ENCODE measurements around the gene SUCO. TPM values are rescaled to one million over a fixed set of nuclear protein-coding genes. Genes with fewer than 3 reads are reported as not detected.

SUCO gene
- total RNA-seq, 4 donors from 2014 or later, result 39.6 to 61.8 (median 44.5) TPM

GRCh38 chr1:172574080-172574479 lies 41.1 kb downstream of the SUCO start:
- ATAC-seq (ENCODE audit: low FRiP score) (no peak), DNase-seq (ENCODE audit: low spot score) (no peak)
- no peak for TF ChIP-seq CTCF (IDR thresholded peaks at IDR 0.05)

GRCh38 chr1:172578586-172578985 lies 45.6 kb downstream of the SUCO start:
- no peak for TF ChIP-seq CTCF (IDR thresholded peaks at IDR 0.05)
- DNase-seq (ENCODE audit: low spot score) (no peak), ATAC-seq (ENCODE audit: low FRiP score) (no peak)

- DNase-seq (ENCODE audit: low spot score) (no peak), ATAC-seq (ENCODE audit: low FRiP score) (no peak)
- TF ChIP-seq CTCF (IDR thresholded peaks at IDR 0.05), result no peak
These were observed 48.3 kb downstream of the SUCO start for GRCh38 chr1:172581273-172581672.

- ATAC-seq (ENCODE audit: low FRiP score) (no peak), DNase-seq (ENCODE audit: low spot score) (no peak)
- TF ChIP-seq CTCF (IDR thresholded peaks at IDR 0.05), result no peak
These were observed 48.8 kb downstream of the SUCO start for GRCh38 chr1:172581779-172582178.

GRCh38 chr1:172582889-172583288 lies 49.9 kb downstream of the SUCO start:
- no peak for ATAC-seq (ENCODE audit: low FRiP score)

GRCh38 chr1:172585348-172585747 lies 52.4 kb downstream of the SUCO start:
- no peak for TF ChIP-seq CTCF (IDR thresholded peaks at IDR 0.05)
- ATAC-seq (ENCODE audit: low FRiP score) (peak; percentile 72), DNase-seq (ENCODE audit: low spot score) (no peak)

More at GRCh38 chr1:172582889-172583288, 49.9 kb downstream of the SUCO start:
- no peak for TF ChIP-seq CTCF (IDR thresholded peaks at IDR 0.05)
- DNase-seq (ENCODE audit: low spot score), result no peak

- DNase-seq (ENCODE audit: low spot score), result no peak
- TF ChIP-seq CTCF (IDR thresholded peaks at IDR 0.05), result no peak
- ATAC-seq (ENCODE audit: low FRiP score), result peak; percentile 57
These were observed 52.9 kb downstream of the SUCO start for GRCh38 chr1:172585861-172586260.

All from omental fat pad (tissue), 4 donors.